GM12878 (cell line): ENCODE measurements around the gene ICAM2.

Experiments used
- CTCF ChIP-seq, 3 experiments: IDR thresholded peaks in 2 of 3; conservative IDR thresholded peaks in 1 of 3; 2 replicates each; pipeline ENCODE4 v1.5.1; 2011; ENCODE audit warnings: low read depth in 3 of 3, low read length in 3 of 3, mild to moderate bottlenecking in 3 of 3, control low read depth in 2 of 3, moderate library complexity in 2 of 3, inconsistent platforms in 1 of 3, mixed read lengths in 1 of 3; ENCODE audit not compliant: control insufficient read depth in 2 of 3, insufficient read depth in 1 of 3; ENCODE audit errors: extremely low read depth in 1 of 3
- EP300 ChIP-seq, 2 experiments: fragments of 150-350 bp in 1 of 2; IDR thresholded peaks; 2 replicates each; pipeline ENCODE4 v1.6.1; 2011 to 2012; ENCODE audit warnings: low read depth in 2 of 2, low read length in 2 of 2, borderline replicate concordance in 1 of 2, improper control_type of control experiment in 1 of 2, inconsistent platforms in 1 of 2; ENCODE audit not compliant: control insufficient read depth in 1 of 2
- ESRRA ChIP-seq: IDR thresholded peaks from 2 replicates; pipeline ENCODE4 v1.6.1; 2012; ENCODE audit warnings: mild to moderate bottlenecking, low read length, improper control_type of control experiment
- EZH2 ChIP-seq: IDR thresholded peaks from 2 replicates; pipeline ENCODE4 v1.6.1; 2012; ENCODE audit warnings: low read depth, mild to moderate bottlenecking, control low read depth, inconsistent platforms, low read length, borderline replicate concordance; ENCODE audit not compliant: control insufficient read depth
- KDM1A ChIP-seq: fragments of 200-600 bp; sonication (generic); IDR thresholded peaks from 2 replicates; pipeline ENCODE4 v1.6.1; 2016; ENCODE audit warnings: borderline replicate concordance
- LARP7 ChIP-seq: fragments of 450-650 bp; IDR thresholded peaks from 2 replicates; pipeline ENCODE4 v1.6.1; 2017; ENCODE audit warnings: mild to moderate bottlenecking
- MAX ChIP-seq: IDR thresholded peaks from 2 replicates; pipeline ENCODE4 v1.6.1; 2012; ENCODE audit warnings: low read depth, low read length, improper control_type of control experiment
- RFX5 ChIP-seq: IDR thresholded peaks from 2 replicates; pipeline ENCODE4 v1.6.1; 2011; ENCODE audit warnings: low read depth, low read length, improper control_type of control experiment
- SIX5 ChIP-seq: IDR thresholded peaks from 2 replicates; pipeline ENCODE4 v1.6.1; 2011; ENCODE audit warnings: mild to moderate bottlenecking, low read depth, low read length, moderate library complexity; ENCODE audit not compliant: severe bottlenecking
- TARDBP ChIP-seq: IDR thresholded peaks from 2 replicates; pipeline ENCODE4 v1.6.1; 2016; ENCODE audit warnings: borderline replicate concordance
- TCF12 ChIP-seq: IDR thresholded peaks from 2 replicates; pipeline ENCODE4 v1.6.1; 2011; ENCODE audit warnings: low read depth, mild to moderate bottlenecking, low read length
- YY1 ChIP-seq: IDR thresholded peaks from 2 replicates; pipeline ENCODE4 v1.6.1; 2011; ENCODE audit warnings: low read depth, mild to moderate bottlenecking, low read length
- ZBTB4 ChIP-seq: fragments of 450-650 bp; formaldehyde crosslinking; IDR thresholded peaks from 2 replicates; pipeline ENCODE4 v1.4.0; 2022; ENCODE audit warnings: mild to moderate bottlenecking, moderate library complexity

- no peak for TF ChIP-seq CTCF (IDR thresholded peaks at IDR 0.05 in 2 of 3, conservative IDR thresholded peaks at IDR 0.05 in 1 of 3; ENCODE audit: control insufficient read depth in 2 of 3, extremely low read depth in 1 of 3, insufficient read depth in 1 of 3, low read depth in 3 of 3, low read length in 3 of 3)
- TF ChIP-seq ZBTB4 (CRISPR knock-in tag): no peak
- no peak for TF ChIP-seq EP300 (IDR thresholded peaks at IDR 0.05; ENCODE audit: borderline replicate concordance in 1 of 2, control insufficient read depth in 1 of 2, low read depth in 2 of 2, low read length in 2 of 2)
- TF ChIP-seq EZH2: no peak
- TF ChIP-seq SIX5: no peak
- TF ChIP-seq YY1: no peak
- TF ChIP-seq ESRRA: no peak
- TF ChIP-seq RFX5: no peak
- no peak for TF ChIP-seq KDM1A
- TF ChIP-seq TARDBP: no peak
- no peak for TF ChIP-seq TCF12
- no peak for TF ChIP-seq LARP7
- TF ChIP-seq MAX: no peak
These were observed 16.7 kb upstream of the ICAM2 start for GRCh38 chr17:64037180-64037579.
